ENCODE data around the gene ZDHHC24.
A peak's percentile ranks its signal among the peaks of the same experiment; 100 is the strongest.
"Not testable (repeated sequence)": the region's sequence is repeated elsewhere in the genome, so short reads cannot be mapped to it uniquely, and the experiment has no call there.

ZDHHC24 gene

GRCh38 chr11:66544952-66545351 is 896 bp downstream of the ZDHHC24 start:
- DNase-seq (ENCODE audit: low read depth in 2 of 2) = not testable (repeated sequence)

GRCh38 chr11:66543263-66544107 is 2.4 kb downstream of the ZDHHC24 start:
- peak in 1 of 2 experiments; percentile 33 for DNase-seq (ENCODE audit: low read depth in 2 of 2)

- DNase-seq (ENCODE audit: low read depth in 2 of 2) = no peak
Measured at GRCh38 chr11:66542362-66542761, 3.5 kb downstream of the ZDHHC24 start.

- no peak for DNase-seq (ENCODE audit: low read depth in 2 of 2)
Measured at GRCh38 chr11:66541892-66542291, 4.0 kb downstream of the ZDHHC24 start.

- not testable (repeated sequence) for DNase-seq (ENCODE audit: low read depth in 2 of 2)
Measured at GRCh38 chr11:66540598-66540997, 5.2 kb downstream of the ZDHHC24 start.

GRCh38 chr11:66539870-66540213 is 6.0 kb downstream of the ZDHHC24 start:
- no peak for DNase-seq (ENCODE audit: low read depth in 2 of 2)

GRCh38 chr11:66539170-66539869 is 6.5 kb downstream of the ZDHHC24 start:
- no peak for DNase-seq (ENCODE audit: low read depth in 2 of 2)

GRCh38 chr11:66532784-66533183 is 13.1 kb downstream of the ZDHHC24 start:
- no peak for DNase-seq (ENCODE audit: low read depth in 2 of 2)

GRCh38 chr11:66531841-66532240 is 14.0 kb downstream of the ZDHHC24 start:
- DNase-seq (ENCODE audit: low read depth in 2 of 2) = no peak

GRCh38 chr11:66530927-66531709 is 14.7 kb downstream of the ZDHHC24 start:
- no peak for DNase-seq (ENCODE audit: low read depth in 2 of 2)

- DNase-seq (ENCODE audit: low read depth in 2 of 2) = no peak
Measured at GRCh38 chr11:66529655-66530054, 16.2 kb downstream of the ZDHHC24 start.

GRCh38 chr11:66529069-66529468 is 16.8 kb downstream of the ZDHHC24 start:
- DNase-seq (ENCODE audit: low read depth in 2 of 2) = no peak

- no peak for DNase-seq (ENCODE audit: low read depth in 2 of 2)
Measured at GRCh38 chr11:66524304-66525040, 21.4 kb downstream of the ZDHHC24 start.

- DNase-seq (ENCODE audit: low read depth in 2 of 2) = no peak
Measured at GRCh38 chr11:66523611-66524010, 22.2 kb downstream of the ZDHHC24 start.

- no peak for DNase-seq (ENCODE audit: low read depth in 2 of 2)
Measured at GRCh38 chr11:66510990-66511339, 34.9 kb downstream of the ZDHHC24 start.

- peak; percentile 72 to 84 for DNase-seq (ENCODE audit: low read depth in 2 of 2)
Measured at GRCh38 chr11:66510271-66510989, 35.4 kb downstream of the ZDHHC24 start, which contains the start of gene BBS1. TSS of gene BBS1 (plus strand) at chr11:66510635. CDS start at chr11:66510660, 25 bp downstream.

GRCh38 chr11:66509131-66509561 is 36.7 kb downstream of the ZDHHC24 start:
- no peak for DNase-seq (ENCODE audit: low read depth in 2 of 2)

- no peak for DNase-seq (ENCODE audit: low read depth in 2 of 2)
Measured at GRCh38 chr11:66505276-66505816, 40.5 kb downstream of the ZDHHC24 start.

- DNase-seq (ENCODE audit: low read depth in 2 of 2) = no peak
Measured at GRCh38 chr11:66498506-66498905, 47.3 kb downstream of the ZDHHC24 start.

GRCh38 chr11:66497206-66497605 is 48.6 kb downstream of the ZDHHC24 start:
- no peak for DNase-seq (ENCODE audit: low read depth in 2 of 2)

Measured in stimulated activated CD4-positive, alpha-beta T cell treated with anti-CD3 and anti-CD28 coated beads, Interleukin-12 subunit alpha, Interleukin-12 subunit beta, amount 100 ng/mL, for 24 hours (primary cell).